ENCODE results near the gene HCRTR1.

HCRTR1 gene

GRCh38 chr1:31650161-31651088 lies 32.9 kb downstream of the HCRTR1 start:
- no peak for DNase-seq (ENCODE audit: low read depth in 2 of 2)

- no peak for DNase-seq (ENCODE audit: low read depth in 2 of 2)
Observed at GRCh38 chr1:31651089-31651420, 33.6 kb downstream of the HCRTR1 start.

GRCh38 chr1:31651766-31652165 lies 34.3 kb downstream of the HCRTR1 start:
- DNase-seq (ENCODE audit: low read depth in 2 of 2): no peak

- DNase-seq (ENCODE audit: low read depth in 2 of 2): no peak
Observed at GRCh38 chr1:31652891-31653499, 35.5 kb downstream of the HCRTR1 start.

- DNase-seq (ENCODE audit: low read depth in 2 of 2): no peak
Observed at GRCh38 chr1:31653717-31654473, 36.4 kb downstream of the HCRTR1 start.

- DNase-seq (ENCODE audit: low read depth in 2 of 2): no peak
Observed at GRCh38 chr1:31654474-31654776, 36.9 kb downstream of the HCRTR1 start.

GRCh38 chr1:31655104-31655503 lies 37.6 kb downstream of the HCRTR1 start:
- no peak for DNase-seq (ENCODE audit: low read depth in 2 of 2)

GRCh38 chr1:31655756-31656155 lies 38.3 kb downstream of the HCRTR1 start:
- DNase-seq (ENCODE audit: low read depth in 2 of 2): no peak

GRCh38 chr1:31657020-31657804 lies 39.7 kb downstream of the HCRTR1 start:
- DNase-seq (ENCODE audit: low read depth in 2 of 2): no peak

GRCh38 chr1:31657972-31658510 lies 40.6 kb downstream of the HCRTR1 start:
- DNase-seq (ENCODE audit: low read depth in 2 of 2): no peak

- no peak for DNase-seq (ENCODE audit: low read depth in 2 of 2)
Observed at GRCh38 chr1:31658721-31659120, 41.2 kb downstream of the HCRTR1 start.

GRCh38 chr1:31659889-31660288 lies 42.4 kb downstream of the HCRTR1 start:
- DNase-seq (ENCODE audit: low read depth in 2 of 2): no peak

GRCh38 chr1:31660871-31661455 lies 43.5 kb downstream of the HCRTR1 start:
- no peak for DNase-seq (ENCODE audit: low read depth in 2 of 2)

- DNase-seq (ENCODE audit: low read depth in 2 of 2): no peak
Observed at GRCh38 chr1:31661856-31662255, 44.4 kb downstream of the HCRTR1 start.

GRCh38 chr1:31662463-31662862 lies 45.0 kb downstream of the HCRTR1 start:
- no peak for DNase-seq (ENCODE audit: low read depth in 2 of 2)

- no peak for DNase-seq (ENCODE audit: low read depth in 2 of 2)
Observed at GRCh38 chr1:31663622-31664452, 46.3 kb downstream of the HCRTR1 start.

- no peak for DNase-seq (ENCODE audit: low read depth in 2 of 2)
Observed at GRCh38 chr1:31664528-31664927, 47.0 kb downstream of the HCRTR1 start.

GRCh38 chr1:31665234-31665878 lies 47.9 kb downstream of the HCRTR1 start:
- DNase-seq (ENCODE audit: low read depth in 2 of 2): no peak

GRCh38 chr1:31666263-31666963 lies 48.9 kb downstream of the HCRTR1 start:
- DNase-seq (ENCODE audit: low read depth in 2 of 2): no peak

Data from fibroblast of skin of left biceps (primary cell).